ENCODE data around the gene JMJD6.

JMJD6 gene

GRCh38 chr17:76681222-76682137 lies 44.9 kb downstream of the JMJD6 start:
- peak; percentile 75 to 86 for DNase-seq (ENCODE audit: low read depth in 2 of 2)
- H3K4me3 ChIP-seq (replicated peaks in 1 of 2; ENCODE audit: low read depth in 2 of 2, low read length in 2 of 2): no peak overlapping the region
- peak; percentile 83 for TF ChIP-seq CTCF (IDR thresholded peaks at IDR 0.05; ENCODE audit: low read depth, low read length)

- H3K4me3 ChIP-seq (replicated peaks in 1 of 2; ENCODE audit: low read depth in 2 of 2, low read length in 2 of 2): no peak overlapping the region
- no peak for DNase-seq (ENCODE audit: low read depth in 2 of 2)
- TF ChIP-seq CTCF (IDR thresholded peaks at IDR 0.05; ENCODE audit: low read depth, low read length): no peak
Observed at GRCh38 chr17:76679239-76679638, 47.2 kb downstream of the JMJD6 start.

GRCh38 chr17:76678330-76678729 lies 48.1 kb downstream of the JMJD6 start:
- no peak for TF ChIP-seq CTCF (IDR thresholded peaks at IDR 0.05; ENCODE audit: low read depth, low read length)
- H3K4me3 ChIP-seq (replicated peaks in 1 of 2; ENCODE audit: low read depth in 2 of 2, low read length in 2 of 2): no peak overlapping the region
- DNase-seq (ENCODE audit: low read depth in 2 of 2): no peak

- no peak for TF ChIP-seq CTCF (IDR thresholded peaks at IDR 0.05; ENCODE audit: low read depth, low read length)
- H3K4me3 ChIP-seq (replicated peaks in 1 of 2; ENCODE audit: low read depth in 2 of 2, low read length in 2 of 2): no peak overlapping the region
- DNase-seq (ENCODE audit: low read depth in 2 of 2): no peak
Observed at GRCh38 chr17:76677406-76677805, 49.0 kb downstream of the JMJD6 start.

GRCh38 chr17:76676629-76677028 lies 49.8 kb downstream of the JMJD6 start:
- no peak for DNase-seq (ENCODE audit: low read depth in 2 of 2)
- TF ChIP-seq CTCF (IDR thresholded peaks at IDR 0.05; ENCODE audit: low read depth, low read length): no peak
- H3K4me3 ChIP-seq (replicated peaks in 1 of 2; ENCODE audit: low read depth in 2 of 2, low read length in 2 of 2): no peak overlapping the region

GRCh38 chr17:76675648-76676047 lies 50.8 kb downstream of the JMJD6 start:
- no peak for TF ChIP-seq CTCF (IDR thresholded peaks at IDR 0.05; ENCODE audit: low read depth, low read length)
- no peak for DNase-seq (ENCODE audit: low read depth in 2 of 2)
- H3K4me3 ChIP-seq (replicated peaks in 1 of 2; ENCODE audit: low read depth in 2 of 2, low read length in 2 of 2): no peak overlapping the region

All from cardiac fibroblast (primary cell).